ENCODE measurements around the gene PIH1D1.

- TF ChIP-seq POLR2AphosphoS5 (IDR thresholded peaks at IDR 0.05; ENCODE audit: low read depth, low read length) (no peak), POLR2A (IDR thresholded peaks at IDR 0.05; ENCODE audit: low read depth, low read length) (no peak)
These were observed 37.4 kb downstream of the PIH1D1 start for GRCh38 chr19:49414256-49414655.
